Measurements from ENCODE around the gene ACOX1. TPM values are rescaled to one million over a fixed set of nuclear protein-coding genes. Genes with fewer than 3 reads are reported as not detected.

Gene ACOX1
- total RNA-seq, 1 experiment from 2014 or later: 50.2 TPM

DNA sequence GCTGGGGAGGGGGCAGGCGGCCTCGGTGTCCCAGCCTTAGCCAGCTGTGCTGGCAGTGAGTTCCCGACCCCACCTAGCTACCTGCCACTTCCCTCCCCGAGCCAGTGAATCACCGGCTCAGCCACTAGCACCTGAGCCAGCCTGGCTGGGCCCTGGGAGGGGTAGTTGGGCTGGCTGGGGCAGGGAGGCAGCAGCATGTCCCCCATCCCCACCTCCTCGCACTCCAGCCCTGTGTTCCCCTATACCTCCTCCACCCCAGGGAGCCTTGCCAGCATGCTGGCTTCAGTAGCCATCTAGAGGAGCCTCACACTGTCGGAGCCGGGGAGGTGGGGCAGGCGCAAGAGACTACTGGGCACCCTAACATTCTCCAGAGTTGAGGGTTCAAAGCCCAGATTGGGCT, 45.4 kb upstream of the ACOX1 start:
- H3K4me2 ChIP-seq (ENCODE audit: low read length): no peak overlapping the region
- H3K9ac ChIP-seq (ENCODE audit: low read length): no peak overlapping the region
- TF ChIP-seq POLR2AphosphoS5 (IDR thresholded peaks at IDR 0.05; ENCODE audit: low read depth, low read length) (no peak), ELF1 (IDR thresholded peaks at IDR 0.05; ENCODE audit: borderline replicate concordance, low read depth) (no peak), SP1 (IDR thresholded peaks at IDR 0.05; ENCODE audit: low read depth) (no peak), CBX3 (IDR thresholded peaks at IDR 0.05; ENCODE audit: low read depth) (no peak), CEBPB (IDR thresholded peaks at IDR 0.05; ENCODE audit: low read depth) (no peak), EZH2phosphoT487 (IDR thresholded peaks at IDR 0.05; ENCODE audit: borderline replicate concordance) (no peak), SIN3A (IDR thresholded peaks at IDR 0.05; ENCODE audit: low read depth) (no peak), ZNF274 (IDR thresholded peaks at IDR 0.05; ENCODE audit: low read depth, low read length) (no peak)
- TF ChIP-seq, protein P1, sequence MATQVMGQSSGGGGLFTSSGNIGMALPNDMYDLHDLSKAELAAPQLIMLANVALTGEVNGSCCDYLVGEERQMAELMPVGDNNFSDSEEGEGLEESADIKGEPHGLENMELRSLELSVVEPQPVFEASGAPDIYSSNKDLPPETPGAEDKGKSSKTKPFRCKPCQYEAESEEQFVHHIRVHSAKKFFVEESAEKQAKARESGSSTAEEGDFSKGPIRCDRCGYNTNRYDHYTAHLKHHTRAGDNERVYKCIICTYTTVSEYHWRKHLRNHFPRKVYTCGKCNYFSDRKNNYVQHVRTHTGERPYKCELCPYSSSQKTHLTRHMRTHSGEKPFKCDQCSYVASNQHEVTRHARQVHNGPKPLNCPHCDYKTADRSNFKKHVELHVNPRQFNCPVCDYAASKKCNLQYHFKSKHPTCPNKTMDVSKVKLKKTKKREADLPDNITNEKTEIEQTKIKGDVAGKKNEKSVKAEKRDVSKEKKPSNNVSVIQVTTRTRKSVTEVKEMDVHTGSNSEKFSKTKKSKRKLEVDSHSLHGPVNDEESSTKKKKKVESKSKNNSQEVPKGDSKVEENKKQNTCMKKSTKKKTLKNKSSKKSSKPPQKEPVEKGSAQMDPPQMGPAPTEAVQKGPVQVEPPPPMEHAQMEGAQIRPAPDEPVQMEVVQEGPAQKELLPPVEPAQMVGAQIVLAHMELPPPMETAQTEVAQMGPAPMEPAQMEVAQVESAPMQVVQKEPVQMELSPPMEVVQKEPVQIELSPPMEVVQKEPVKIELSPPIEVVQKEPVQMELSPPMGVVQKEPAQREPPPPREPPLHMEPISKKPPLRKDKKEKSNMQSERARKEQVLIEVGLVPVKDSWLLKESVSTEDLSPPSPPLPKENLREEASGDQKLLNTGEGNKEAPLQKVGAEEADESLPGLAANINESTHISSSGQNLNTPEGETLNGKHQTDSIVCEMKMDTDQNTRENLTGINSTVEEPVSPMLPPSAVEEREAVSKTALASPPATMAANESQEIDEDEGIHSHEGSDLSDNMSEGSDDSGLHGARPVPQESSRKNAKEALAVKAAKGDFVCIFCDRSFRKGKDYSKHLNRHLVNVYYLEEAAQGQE (IDR thresholded peaks at IDR 0.05; ENCODE audit: low read depth): no peak
- TF ChIP-seq, protein P2, sequence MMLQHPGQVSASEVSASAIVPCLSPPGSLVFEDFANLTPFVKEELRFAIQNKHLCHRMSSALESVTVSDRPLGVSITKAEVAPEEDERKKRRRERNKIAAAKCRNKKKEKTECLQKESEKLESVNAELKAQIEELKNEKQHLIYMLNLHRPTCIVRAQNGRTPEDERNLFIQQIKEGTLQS (IDR thresholded peaks at IDR 0.05): no peak
- H3K4me1 ChIP-seq (ENCODE audit: control insufficient read depth in 1 of 2, insufficient read depth in 2 of 2, low read length in 2 of 2): peaks cover 25 to 39% of the 10 kb centered on the region in 2 experiments
- ChIA-PET POLR2A (no interaction called here), CTCF (no interaction called here), RAD21 (ENCODE audit: low non-redundant PET in 1 of 2, low total read pairs in 2 of 2, uncharacterized antibody in 2 of 2, unreplicated experiment in 2 of 2) (interaction anchor here in 1 of 2 experiments (0.6 kb wide), 1 partner anchor 152 kb away, joined by 3 read pairs; no protein-coding TSS in a partner anchor)
- intact Hi-C loops (cut with micrococcal nuclease): no loop called here
- no peak overlapping the region for H2AFZ ChIP-seq (ENCODE audit: low read depth, low read length, poor library complexity, severe bottlenecking)
- H3K27ac ChIP-seq (ENCODE audit: low read depth, low read length): no peak overlapping the region; the same call in 1 of the 2 replicates
- no peak for ATAC-seq
- peaks cover 15 to 19% of the 10 kb centered on the region in 2 experiments for H3K36me3 ChIP-seq (ENCODE audit: control insufficient read depth in 1 of 2, insufficient read depth in 2 of 2, low read length in 2 of 2)
- no peaks in the 10 kb centered on the region for H3K9me2 ChIP-seq (ENCODE audit: insufficient read depth)
- no peak overlapping the region for H3K4me3 ChIP-seq (replicated peaks in 1 of 2; ENCODE audit: low read depth in 1 of 2, low read length in 2 of 2)
- no peaks in the 10 kb centered on the region for H3K9me3 ChIP-seq (ENCODE audit: control insufficient read depth in 1 of 2, insufficient read depth in 1 of 2, low read depth in 1 of 2, low read length in 2 of 2)
- DNase-seq (ENCODE audit: low read depth, low spot score): no peak
- no peaks in the 10 kb centered on the region for H4K20me1 ChIP-seq (ENCODE audit: insufficient read depth)
- no peaks in the 10 kb centered on the region for H3K27me3 ChIP-seq (ENCODE audit: insufficient read depth, low read length)
- peaks cover 36% of the 10 kb centered on the region for H3K79me2 ChIP-seq (ENCODE audit: insufficient read depth, low read length)
- BruUV-seq (replicated peaks): no TSS peak

Measured in HCT116 (cell line).